CD14-positive monocyte (primary cell): Measurements from ENCODE around the gene NFS1. TPM values are rescaled to one million over a fixed set of nuclear protein-coding genes. Genes with fewer than 3 reads are reported as not detected.

Experiments used
- DNase-seq, 3 donors: peaks; one replicate each; pipeline ENCODE4 v3.0.0-alpha.2; 2011 to 2022
- H2AFZ ChIP-seq: 2 replicates; pipeline ENCODE4 v1.6.0; 2012; ENCODE audit warnings: mild to moderate bottlenecking, low read depth, low read length, inconsistent platforms; ENCODE audit not compliant: insufficient read depth, poor library complexity, severe bottlenecking
- H3K27ac ChIP-seq, 2 donors: 1 replicate in 1 of 2; 2 replicates in 1 of 2; pipeline ENCODE4 v1.5.1; 2012 to 2013; ENCODE audit warnings: low read length in 2 of 2, control low read depth in 1 of 2, inconsistent platforms in 1 of 2, low read depth in 1 of 2, mild to moderate bottlenecking in 1 of 2
- H3K27me3 ChIP-seq, 2 donors: one replicate each; pipeline versions ENCODE4 v1.6.0 to v1.6.1; 2011 to 2013; ENCODE audit warnings: low read length in 2 of 2; ENCODE audit not compliant: control insufficient read depth in 2 of 2, insufficient read depth in 2 of 2
- H3K36me3 ChIP-seq, 2 donors: replicated peaks in 1 of 2; 1 replicate in 1 of 2; 2 replicates in 1 of 2; pipeline versions ENCODE4 v1.5.1 to v1.6.1; 2012 to 2013; ENCODE audit warnings: low read length in 2 of 2, control low read depth in 1 of 2, inconsistent platforms in 1 of 2, mild to moderate bottlenecking in 1 of 2; ENCODE audit not compliant: insufficient read depth in 2 of 2, control insufficient read depth in 1 of 2
- H3K4me1 ChIP-seq, 2 donors: 1 replicate in 1 of 2; 2 replicates in 1 of 2; pipeline versions ENCODE4 v1.5.1 to v1.6.1; 2012 to 2013; ENCODE audit warnings: low read length in 2 of 2, control low read depth in 1 of 2, inconsistent platforms in 1 of 2, mild to moderate bottlenecking in 1 of 2, moderate library complexity in 1 of 2; ENCODE audit not compliant: insufficient read depth in 2 of 2, control insufficient read depth in 1 of 2
- H3K4me2 ChIP-seq: replicated peaks from 2 replicates; pipeline ENCODE3; 2012; ENCODE audit warnings: low read length, moderate library complexity, mild to moderate bottlenecking; ENCODE audit not compliant: poor library complexity, severe bottlenecking; ENCODE audit errors: extremely low read depth
- H3K4me3 ChIP-seq, 3 experiments: fragments of 200-600 bp in 1 of 3; sonication (generic) in 1 of 3; replicated peaks in 1 of 3; 1 replicate in 2 of 3; 2 replicates in 1 of 3; pipeline ENCODE4 v1.5.1; 2011 to 2013; ENCODE audit warnings: low read length in 3 of 3, mild to moderate bottlenecking in 3 of 3, control low read depth in 2 of 3, low read depth in 2 of 3, inconsistent platforms in 1 of 3, moderate library complexity in 1 of 3
- H3K79me2 ChIP-seq: 2 replicates; pipeline ENCODE4 v1.6.0; 2012; ENCODE audit warnings: mild to moderate bottlenecking, control low read depth, inconsistent platforms, low read length, moderate library complexity; ENCODE audit not compliant: insufficient read depth
- H3K9ac ChIP-seq: 2 replicates; pipeline ENCODE4 v1.6.0; 2017; ENCODE audit warnings: low read length, mild to moderate bottlenecking; ENCODE audit not compliant: insufficient read depth, poor library complexity, severe bottlenecking
- H3K9me3 ChIP-seq, 2 donors: replicated peaks in 1 of 2; 1 replicate in 1 of 2; 2 replicates in 1 of 2; pipeline versions ENCODE4 v1.5.1 to v1.6.1; 2012 to 2013; ENCODE audit warnings: low read length in 2 of 2, control low read depth in 1 of 2; ENCODE audit not compliant: control insufficient read depth in 1 of 2, insufficient read depth in 1 of 2
- H4K20me1 ChIP-seq: 2 replicates; pipeline ENCODE4 v1.6.0; 2012; ENCODE audit warnings: mild to moderate bottlenecking, low read length, control low read depth, moderate library complexity; ENCODE audit not compliant: insufficient read depth
- H3K27ac Mint-ChIP-seq, 7 donors: one replicate each; pipeline ENCODE4 v1.8.0; 2020; ENCODE audit warnings: mild to moderate bottlenecking in 7 of 7, mixed read lengths in 7 of 7, moderate library complexity in 6 of 7, inconsistent platforms in 2 of 7
- H3K27me3 Mint-ChIP-seq, 3 donors: one replicate each; pipeline ENCODE4 v1.8.0; 2021 to 2022; ENCODE audit warnings: low read depth in 3 of 3, mild to moderate bottlenecking in 3 of 3, mixed read lengths in 3 of 3, moderate library complexity in 3 of 3, inconsistent platforms in 1 of 3
- H3K36me3 Mint-ChIP-seq, 2 donors: one replicate each; pipeline ENCODE4 v1.8.0; 2020; ENCODE audit warnings: mixed read lengths in 2 of 2, inconsistent platforms in 1 of 2, mild to moderate bottlenecking in 1 of 2
- H3K4me1 Mint-ChIP-seq: one replicate; pipeline ENCODE4 v1.8.0; 2020; ENCODE audit warnings: mild to moderate bottlenecking, mixed read lengths
- H3K4me3 Mint-ChIP-seq, 2 donors: one replicate each; pipeline ENCODE4 v1.8.0; 2020; ENCODE audit warnings: mild to moderate bottlenecking in 2 of 2, mixed read lengths in 2 of 2, moderate library complexity in 1 of 2
- H3K9me3 Mint-ChIP-seq, 7 donors: one replicate each; pipeline ENCODE4 v1.8.0; 2020 to 2022; ENCODE audit warnings: mixed read lengths in 7 of 7, mild to moderate bottlenecking in 6 of 7, moderate library complexity in 6 of 7, inconsistent platforms in 2 of 7
- WGBS: methylation state at CpG from one replicate; pipeline ENCODE4 v1.1.5; 2013; ENCODE audit warnings: missing lambda C conversion rate; ENCODE audit not compliant: insufficient coverage; 5-methylcytosine and 5-hydroxymethylcytosine counted together
- intact Hi-C, 2 donors: fragments of 100-400 bp; cut with micrococcal nuclease; formaldehyde crosslinking; loops; one replicate each; pipeline versions ENCODE4 v1.15.0 to v1.15.1; 2023
- polyA plus RNA-seq, 3 donors: library from polyadenylated mRNA; depleted of rRNA in 1 of 3; unstranded in 2 of 3; stranded (reverse) in 1 of 3; fragments of 300-500 nt in 2 of 3; fragments of >200 nt in 1 of 3; fragmentation: Illumina TruSeq in 2 of 3; gene quantifications; 1 replicate in 2 of 3; 2 replicates in 1 of 3; pipeline ENCODE4 v1.2.3, GENCODE V29; 2012 to 2021
- TF ChIP-seq, protein P1 (sequence below): fragments of 200-600 bp; IDR thresholded peaks from one replicate; pipeline ENCODE4 v1.8.0; 2022; ENCODE audit warnings: antibody characterized with exemption, mild to moderate bottlenecking

The NFS1 gene
- polyA plus RNA-seq, 3 donors = 18.1 to 21.4 (median 19.2) TPM

- TF ChIP-seq, protein P1, sequence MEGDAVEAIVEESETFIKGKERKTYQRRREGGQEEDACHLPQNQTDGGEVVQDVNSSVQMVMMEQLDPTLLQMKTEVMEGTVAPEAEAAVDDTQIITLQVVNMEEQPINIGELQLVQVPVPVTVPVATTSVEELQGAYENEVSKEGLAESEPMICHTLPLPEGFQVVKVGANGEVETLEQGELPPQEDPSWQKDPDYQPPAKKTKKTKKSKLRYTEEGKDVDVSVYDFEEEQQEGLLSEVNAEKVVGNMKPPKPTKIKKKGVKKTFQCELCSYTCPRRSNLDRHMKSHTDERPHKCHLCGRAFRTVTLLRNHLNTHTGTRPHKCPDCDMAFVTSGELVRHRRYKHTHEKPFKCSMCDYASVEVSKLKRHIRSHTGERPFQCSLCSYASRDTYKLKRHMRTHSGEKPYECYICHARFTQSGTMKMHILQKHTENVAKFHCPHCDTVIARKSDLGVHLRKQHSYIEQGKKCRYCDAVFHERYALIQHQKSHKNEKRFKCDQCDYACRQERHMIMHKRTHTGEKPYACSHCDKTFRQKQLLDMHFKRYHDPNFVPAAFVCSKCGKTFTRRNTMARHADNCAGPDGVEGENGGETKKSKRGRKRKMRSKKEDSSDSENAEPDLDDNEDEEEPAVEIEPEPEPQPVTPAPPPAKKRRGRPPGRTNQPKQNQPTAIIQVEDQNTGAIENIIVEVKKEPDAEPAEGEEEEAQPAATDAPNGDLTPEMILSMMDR = no peak
- Mint-ChIP-seq H3K27ac (peak overlapping the region in 3 of 7 donors; percentile 25 to 43 (median 30)), H3K36me3 (peaks cover 50 to 74% of the 10 kb centered on the region in 2 donors), H3K4me3 (no peak overlapping the region), H3K4me1 (peaks cover 35% of the 10 kb centered on the region), H3K9me3 (no peaks in the 10 kb centered on the region), H3K27me3 (no peaks in the 10 kb centered on the region)
- Histone ChIP-seq H3K79me2 (peaks cover 95% of the 10 kb centered on the region), H3K4me1 (peaks cover 24 to 47% of the 10 kb centered on the region in 2 donors), H3K9me3 (no peaks in the 10 kb centered on the region), H3K9ac (no peak overlapping the region), H3K4me3 (no peak overlapping the region), H3K27ac (no peak overlapping the region), H3K4me2 (peak overlapping the region; percentile 22), H2AFZ (no peak overlapping the region), H3K36me3 (peaks cover 70 to 71% of the 10 kb centered on the region in 2 donors), H4K20me1 (peaks cover 79% of the 10 kb centered on the region), H3K27me3 (no peaks in the 10 kb centered on the region)
- WGBS = no CpG with 5 or more reads among the region's 4 CpGs
- DNase-seq = no peak
- intact Hi-C loops = loop anchor here in 1 of 2 donors (5.0 kb wide), 1 partner anchor 36 kb away; no protein-coding TSS in a partner anchor
Observed at GRCh38 chr20:35738410-35739179, 39.4 kb upstream of the NFS1 start.

GRCh38 chr20:35737865-35738333 is 38.7 kb upstream of the NFS1 start:
- Histone ChIP-seq H3K4me3 (no peak overlapping the region), H3K4me2 (no peak overlapping the region), H3K27ac (no peak overlapping the region), H3K4me1 (peaks cover 17 to 40% of the 10 kb centered on the region in 2 donors), H3K27me3 (no peaks in the 10 kb centered on the region), H3K79me2 (peaks cover 96% of the 10 kb centered on the region), H4K20me1 (peaks cover 86% of the 10 kb centered on the region), H3K36me3 (peaks cover 76 to 78% of the 10 kb centered on the region in 2 donors), H3K9ac (no peak overlapping the region), H2AFZ (no peak overlapping the region), H3K9me3 (no peaks in the 10 kb centered on the region)
- Mint-ChIP-seq H3K36me3 (peaks cover 57 to 81% of the 10 kb centered on the region in 2 donors), H3K9me3 (no peaks in the 10 kb centered on the region), H3K27me3 (no peaks in the 10 kb centered on the region), H3K4me3 (no peak overlapping the region), H3K27ac (peak overlapping the region in 1 of 7 donors; percentile 43), H3K4me1 (peaks cover 28% of the 10 kb centered on the region)
- WGBS = 98% methylated on average over 5 of the region's 15 CpGs
- TF ChIP-seq, protein P1 = no peak
- intact Hi-C loops = loop anchor here in 1 of 2 donors (2.0 to 5.0 kb wide), 2 partner anchors 17 to 36 kb away; no protein-coding TSS in a partner anchor
- no peak for DNase-seq
